ENCODE measurements around the gene SRRM5. TPM values are rescaled to one million over a fixed set of nuclear protein-coding genes. Genes with fewer than 3 reads are reported as not detected.
"Not testable (repeated sequence)": the region's sequence is repeated elsewhere in the genome, so short reads cannot be mapped to it uniquely, and the experiment has no call there.

The SRRM5 gene
- total RNA-seq, 1 donor from 2014 or later, result under 0.01 TPM

DNA sequence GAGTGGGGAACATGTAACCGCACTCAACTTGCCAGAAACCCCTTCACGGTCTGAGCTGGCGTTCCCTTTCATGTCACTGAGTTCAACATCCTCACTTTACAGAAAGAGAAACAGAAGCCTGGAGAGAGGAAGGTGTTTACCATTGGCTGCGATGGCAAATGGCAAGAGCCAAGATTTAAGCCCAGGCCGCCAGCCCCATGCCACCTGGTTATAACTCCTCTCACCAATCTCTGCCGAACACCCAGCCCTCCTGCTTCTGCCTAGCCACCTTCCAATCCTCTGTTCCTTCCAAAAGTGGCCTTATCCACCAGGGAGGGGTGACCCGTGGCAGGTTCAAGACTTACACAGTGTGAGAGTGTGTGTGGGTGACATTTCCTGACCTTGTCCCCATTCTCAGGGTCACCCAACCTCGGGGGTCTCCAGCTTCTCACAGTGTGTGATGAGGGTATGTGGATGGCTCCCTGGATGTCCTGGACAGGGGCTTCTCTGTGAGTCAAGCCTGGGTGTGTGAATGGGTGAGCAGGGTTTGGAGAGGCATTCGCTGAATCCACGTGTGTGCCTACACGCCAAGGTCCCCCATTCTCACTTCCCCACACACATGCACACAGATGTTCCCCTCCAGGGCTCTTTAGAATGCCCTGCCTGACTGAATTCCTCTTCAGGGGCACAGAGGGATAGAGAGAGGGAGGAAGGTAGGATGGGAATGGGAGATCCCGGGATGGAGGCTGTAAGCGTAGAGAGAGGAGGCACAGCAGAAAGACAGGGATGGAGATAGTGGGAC is 26.5 kb downstream of the SRRM5 start:
- DNase-seq (ENCODE audit: low read depth in 2 of 2), result no peak

DNA sequence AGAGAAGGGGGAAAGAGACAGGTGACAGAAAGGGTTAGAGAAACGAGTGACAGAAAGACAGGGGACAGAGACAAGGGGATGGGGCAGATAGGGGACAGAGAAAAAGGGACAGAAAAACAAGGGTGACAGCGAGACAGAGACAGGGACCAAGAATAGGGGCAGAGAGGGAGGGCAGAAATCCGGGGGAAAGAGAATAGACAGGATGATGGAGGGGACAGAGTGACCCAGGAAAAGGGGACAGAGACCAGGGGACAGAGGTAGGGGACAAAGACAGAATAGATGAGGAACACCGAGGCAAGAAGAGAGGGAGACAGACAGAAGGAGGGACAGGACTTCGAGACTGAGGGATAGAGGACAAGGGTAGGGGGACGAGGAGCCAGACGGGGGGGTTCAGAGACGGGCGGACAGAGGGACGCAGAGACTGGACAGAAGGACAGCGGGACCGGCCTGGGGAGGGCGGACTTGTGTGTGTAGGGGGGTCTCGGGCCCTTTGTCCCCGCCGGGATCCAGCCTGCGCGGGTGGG is 27.2 kb downstream of the SRRM5 start:
- no peak for DNase-seq (ENCODE audit: low read depth in 2 of 2)

DNA sequence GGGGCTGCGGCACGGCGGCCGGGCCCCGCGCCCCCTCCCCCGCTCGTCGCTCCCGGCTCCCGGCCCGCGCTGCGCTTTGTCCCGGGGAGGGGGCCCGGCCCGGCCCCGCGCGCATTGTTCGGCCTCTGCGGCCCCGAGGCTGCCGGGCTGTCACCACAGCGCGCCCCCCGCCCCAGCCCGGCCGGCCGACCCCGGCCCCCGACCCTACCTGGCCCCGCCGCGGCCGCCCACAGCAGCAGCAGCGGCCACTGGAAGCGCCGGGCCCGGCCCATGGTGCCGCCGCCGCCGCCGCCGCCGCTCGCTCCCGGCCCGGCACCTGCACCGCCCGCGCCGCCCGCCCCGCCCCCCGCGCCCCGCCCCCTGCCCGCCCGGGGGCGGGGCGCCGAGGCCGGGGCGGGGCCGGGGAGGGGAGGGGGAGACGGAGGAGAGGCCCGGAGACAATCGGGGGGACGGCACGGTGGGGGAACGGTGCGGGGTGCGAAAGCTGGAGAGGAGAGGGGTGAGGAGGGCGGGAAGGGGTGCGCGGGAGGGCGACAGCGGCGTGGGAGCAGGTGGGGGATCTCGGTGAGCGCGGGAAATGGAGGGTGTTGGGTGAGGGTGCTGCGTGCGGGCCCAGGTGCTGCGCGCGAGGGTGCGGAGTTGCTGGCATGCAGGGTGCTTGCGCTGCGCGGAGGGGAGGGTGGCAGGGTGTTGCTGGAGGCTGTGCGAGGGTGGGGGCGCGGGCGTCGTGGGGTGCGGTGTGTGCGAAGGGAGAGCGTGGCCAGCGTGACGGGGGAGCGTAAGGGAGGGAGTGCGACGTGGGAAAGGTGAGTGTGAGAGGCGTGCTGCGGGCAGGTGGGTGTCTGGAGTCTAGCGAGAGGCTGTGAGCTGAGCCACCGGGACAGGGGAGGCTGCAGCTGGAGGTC is 27.9 kb downstream of the SRRM5 start, which contains the start of gene CADM4:
Gene CADM4 (minus strand): TSS at position 332 of the 905 bp plus-strand sequence. CDS start 60 bp downstream, at position 272.
- DNase-seq (ENCODE audit: low read depth in 2 of 2), result peak in 1 of 2 donors; percentile 9

DNA sequence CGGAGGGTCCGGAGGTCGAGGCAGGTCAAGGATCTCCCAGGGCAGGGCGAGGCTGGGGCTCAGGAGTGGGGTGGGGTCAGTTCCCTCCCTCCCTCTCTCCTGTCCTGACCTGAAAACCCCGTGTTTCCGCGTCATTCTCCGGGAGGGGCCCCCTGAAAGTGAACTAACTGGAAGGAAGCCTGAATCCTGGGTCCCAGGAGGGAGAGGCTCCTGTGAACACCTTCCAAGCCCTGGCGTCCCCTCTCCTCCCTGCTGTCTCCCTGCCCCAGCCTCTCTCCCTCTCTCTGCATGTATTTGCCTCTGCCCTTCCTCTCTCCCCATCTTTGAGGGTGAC is 28.5 kb downstream of the SRRM5 start:
- DNase-seq (ENCODE audit: low read depth in 2 of 2), result no peak

DNA sequence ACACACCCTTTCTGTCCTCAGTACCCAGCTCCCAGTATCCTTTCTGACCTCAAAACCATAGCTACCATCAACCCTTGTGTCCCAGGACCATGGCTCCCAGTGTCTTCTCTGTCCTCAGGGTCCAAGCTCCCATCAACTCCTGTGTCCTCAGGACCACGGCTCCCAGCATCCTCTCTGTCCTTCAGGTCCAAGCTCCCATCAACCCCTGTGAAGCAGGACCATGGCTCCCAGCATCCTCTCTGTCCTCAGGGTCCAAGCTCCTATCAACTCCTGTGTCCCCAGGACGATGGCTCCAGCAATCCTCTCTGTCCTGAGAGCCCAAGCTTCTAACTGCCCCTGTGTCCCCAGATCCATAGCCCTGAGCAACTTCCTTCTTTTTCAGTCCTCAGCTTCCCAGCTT is 29.4 kb downstream of the SRRM5 start:
- DNase-seq (ENCODE audit: low read depth in 2 of 2), result no peak

DNA sequence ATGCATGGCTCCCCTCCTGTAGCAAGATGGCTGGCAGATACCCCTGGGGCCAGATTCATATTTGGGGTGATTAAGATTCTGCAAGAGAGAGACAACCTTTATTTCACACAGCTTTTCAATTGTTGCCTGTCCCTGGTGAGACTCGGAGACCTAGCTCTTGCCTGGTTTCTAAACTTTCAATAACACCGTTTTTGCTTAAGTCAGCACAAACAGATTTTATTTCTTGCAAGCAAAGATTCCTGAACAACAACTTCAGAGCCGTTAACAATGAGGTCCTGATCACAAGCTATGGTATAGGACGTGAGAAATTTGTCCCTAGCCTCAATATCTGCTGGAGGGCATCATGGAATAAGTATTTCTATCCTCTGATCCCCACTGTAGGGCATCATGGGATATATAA is 30.6 kb downstream of the SRRM5 start:
- no peak for DNase-seq (ENCODE audit: low read depth in 2 of 2)

DNA sequence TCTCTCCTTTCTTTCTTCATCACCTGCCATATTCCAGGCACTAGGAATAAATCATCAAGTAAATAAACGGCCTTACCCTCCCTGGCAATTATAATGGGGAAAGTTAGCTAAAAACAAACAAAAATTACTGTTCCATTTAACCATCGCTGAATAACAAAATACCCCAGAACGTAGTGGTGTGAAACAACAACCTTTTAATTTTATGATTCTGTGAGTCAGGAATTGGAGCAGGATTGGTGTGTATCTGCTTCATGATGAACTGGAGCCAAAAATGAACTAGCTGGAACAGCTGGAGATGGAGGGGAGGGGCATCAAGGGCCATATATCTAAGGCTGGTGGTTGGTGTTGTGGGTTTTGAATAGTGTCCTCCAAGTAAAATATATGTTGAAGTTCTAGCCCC is 31.4 kb downstream of the SRRM5 start:
- no peak for DNase-seq (ENCODE audit: low read depth in 2 of 2)

DNA sequence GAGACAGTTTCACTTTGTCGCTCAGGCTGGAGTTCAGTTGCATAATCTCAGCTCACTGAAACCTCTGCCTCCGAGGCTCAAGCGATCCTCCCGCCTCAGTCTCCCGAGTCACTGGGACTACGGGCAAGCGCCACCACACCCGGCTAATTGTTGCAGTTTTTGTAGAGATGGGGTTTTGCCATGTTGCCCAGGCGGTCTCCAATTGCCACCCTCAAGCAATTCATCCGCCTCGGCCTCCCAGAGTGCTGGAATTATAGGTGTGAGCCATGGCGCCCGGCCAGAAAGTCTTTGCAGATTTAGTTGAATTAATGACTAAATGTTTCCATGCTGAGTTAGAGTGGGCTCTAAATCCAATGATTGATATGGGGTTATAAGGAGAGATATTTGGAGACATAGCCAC is 32.3 kb downstream of the SRRM5 start:
- no peak for DNase-seq (ENCODE audit: low read depth in 2 of 2)

DNA sequence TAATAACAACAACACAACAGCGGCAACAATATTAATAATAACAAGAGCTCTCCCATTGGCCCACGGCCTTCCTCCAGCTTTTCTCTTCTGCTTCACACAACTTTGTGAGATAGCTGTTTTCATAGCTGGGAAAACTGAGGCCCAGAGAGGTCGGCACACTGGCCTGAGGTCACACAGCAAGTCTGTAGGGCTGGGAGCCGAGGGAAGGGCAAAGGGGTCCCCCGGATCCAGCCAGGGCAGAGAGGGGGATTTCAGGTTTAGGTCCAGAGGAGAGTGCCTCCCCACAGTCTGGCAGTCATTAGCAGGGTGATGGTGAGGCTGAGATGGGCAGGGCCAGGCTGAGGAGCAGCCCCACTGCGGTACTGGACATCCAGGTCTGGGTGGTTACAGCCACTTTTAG is 36.7 kb downstream of the SRRM5 start:
- no peak for DNase-seq (ENCODE audit: low read depth in 2 of 2)

DNA sequence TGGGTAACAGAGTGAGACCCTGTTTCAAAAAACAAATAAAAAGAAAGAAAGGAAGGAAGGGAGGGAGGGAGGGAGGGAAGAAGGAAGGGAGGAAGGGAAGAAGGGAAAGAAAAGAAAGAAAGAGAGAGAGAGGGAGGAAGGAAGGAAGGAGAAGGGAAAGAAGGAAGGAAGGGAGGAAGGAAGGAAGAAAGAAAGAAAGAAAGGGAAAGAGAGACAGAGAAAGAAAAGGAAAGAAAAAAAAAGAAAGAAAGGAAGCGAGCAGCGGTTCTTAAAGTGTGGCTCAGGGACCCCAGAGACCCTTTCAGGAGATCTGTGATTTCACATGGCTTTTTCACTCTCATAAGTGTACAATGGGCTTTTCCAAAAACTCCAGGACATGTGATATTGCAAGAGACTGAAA is 37.6 kb downstream of the SRRM5 start:
- DNase-seq (ENCODE audit: low read depth in 2 of 2), result no peak

DNA sequence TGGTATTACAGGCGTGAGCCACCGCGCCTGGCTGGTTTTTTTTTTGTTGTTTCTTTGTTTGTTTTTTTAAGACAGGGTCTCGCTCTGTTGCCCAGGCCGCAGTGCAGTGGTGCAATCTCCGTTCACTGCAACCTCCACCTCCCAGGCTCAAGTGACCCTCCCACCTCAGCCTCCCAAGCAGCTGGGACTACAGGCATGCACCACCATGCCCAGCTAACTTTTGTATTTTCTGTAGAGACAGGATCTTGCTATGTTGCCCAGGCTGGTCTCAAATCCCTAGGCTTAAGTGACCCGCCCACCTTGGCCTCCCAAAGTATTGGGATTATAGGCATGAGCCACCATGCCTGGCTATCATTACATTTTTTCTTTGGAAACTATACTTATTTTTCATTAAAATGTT is 38.4 kb downstream of the SRRM5 start:
- DNase-seq (ENCODE audit: low read depth in 2 of 2), result not testable (repeated sequence)

DNA sequence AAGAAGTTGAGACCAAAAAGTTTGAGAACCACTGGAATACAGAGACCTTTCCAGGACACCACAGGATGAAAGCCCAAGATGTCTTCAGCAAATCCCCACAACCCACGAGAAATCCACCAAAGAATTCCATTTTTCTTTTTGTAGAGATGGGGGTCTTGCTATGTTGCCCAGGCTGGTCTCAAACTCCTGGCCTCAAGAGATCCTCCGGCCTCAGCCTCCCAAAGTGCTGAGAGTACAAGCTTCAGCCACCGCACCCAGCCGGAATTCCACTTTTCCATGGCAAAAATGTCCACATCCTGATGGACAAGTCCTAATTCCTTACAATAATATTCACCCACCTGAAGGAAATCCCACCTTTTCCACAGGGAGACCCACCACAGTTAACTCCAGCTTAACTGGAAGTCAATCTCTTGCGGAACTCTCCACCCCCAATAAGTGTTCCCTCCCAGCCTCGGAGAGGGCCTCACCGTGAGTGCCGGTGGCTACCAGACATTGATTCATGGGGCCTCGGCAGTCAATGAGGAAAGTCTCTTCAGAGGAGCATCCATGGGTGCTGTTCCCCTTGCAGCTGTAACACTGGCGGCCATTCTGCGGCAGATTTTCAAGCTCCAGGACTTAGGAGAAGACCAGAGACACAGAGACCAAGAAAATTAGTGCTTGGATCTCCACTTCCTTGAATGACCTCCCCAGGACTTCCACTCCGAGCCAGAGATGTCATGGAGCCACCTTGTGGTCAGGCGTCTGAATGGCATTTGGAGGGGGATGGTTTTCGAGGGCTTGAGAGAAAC is 40.1 kb downstream of the SRRM5 start:
- peak; percentile 41 to 73 for DNase-seq (ENCODE audit: low read depth in 2 of 2)

DNA sequence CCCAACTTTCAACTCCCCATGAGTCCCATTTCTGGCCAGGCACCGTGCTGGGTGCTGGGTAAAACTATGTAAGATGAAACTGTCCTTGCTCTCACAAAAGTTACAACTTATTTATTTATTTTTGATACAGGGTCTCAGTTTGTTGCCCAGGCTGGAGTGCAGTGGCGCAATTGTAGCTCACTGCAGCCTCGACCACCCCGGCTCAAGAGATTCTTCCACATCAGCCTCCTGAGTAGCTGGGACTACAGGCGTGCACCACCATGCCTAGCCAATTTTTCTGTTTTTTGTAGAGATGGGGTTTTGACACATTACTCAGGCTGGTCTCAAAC is 40.6 kb downstream of the SRRM5 start:
- no peak for DNase-seq (ENCODE audit: low read depth in 2 of 2)

DNA sequence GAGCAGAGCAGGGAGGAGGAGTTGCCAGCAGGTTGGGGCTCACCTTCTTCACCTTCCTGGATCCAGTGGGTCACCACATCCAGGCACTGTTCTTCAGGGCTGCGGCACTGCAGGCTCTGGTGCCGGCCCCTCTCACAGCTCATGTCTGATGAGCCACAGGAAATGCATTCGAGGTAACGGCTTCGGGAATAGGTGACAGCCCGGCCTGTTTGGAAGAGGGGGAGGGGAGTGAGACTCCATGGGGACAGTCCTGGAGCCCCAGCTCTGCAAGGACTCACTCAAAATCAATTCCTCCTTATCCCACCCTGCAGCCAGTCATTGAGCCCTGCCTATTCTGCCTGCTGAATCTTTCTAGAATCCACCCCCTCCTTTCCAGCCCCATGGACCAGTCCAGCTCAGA is 44.5 kb downstream of the SRRM5 start:
- DNase-seq (ENCODE audit: low read depth in 2 of 2), result no peak

DNA sequence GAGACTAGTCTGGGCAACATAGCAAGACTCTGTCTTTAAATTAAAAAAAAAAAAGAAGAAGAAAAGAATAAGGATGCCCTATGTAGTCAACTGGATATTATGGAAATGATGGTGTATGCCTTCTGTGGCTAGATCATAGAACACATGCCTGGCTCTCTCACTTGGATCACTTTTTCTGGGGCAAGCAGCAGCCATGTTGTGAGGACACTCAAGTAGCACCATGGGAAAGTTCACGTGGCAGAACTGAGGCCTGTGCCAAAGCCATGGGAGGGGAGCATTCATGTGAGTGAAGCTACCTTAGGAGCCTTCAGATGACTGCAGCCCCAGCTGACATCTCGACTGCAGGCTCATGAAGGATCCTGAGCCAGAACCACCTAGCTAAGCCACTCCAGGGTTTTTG is 46.1 kb downstream of the SRRM5 start:
- DNase-seq (ENCODE audit: low read depth in 2 of 2), result no peak

DNA sequence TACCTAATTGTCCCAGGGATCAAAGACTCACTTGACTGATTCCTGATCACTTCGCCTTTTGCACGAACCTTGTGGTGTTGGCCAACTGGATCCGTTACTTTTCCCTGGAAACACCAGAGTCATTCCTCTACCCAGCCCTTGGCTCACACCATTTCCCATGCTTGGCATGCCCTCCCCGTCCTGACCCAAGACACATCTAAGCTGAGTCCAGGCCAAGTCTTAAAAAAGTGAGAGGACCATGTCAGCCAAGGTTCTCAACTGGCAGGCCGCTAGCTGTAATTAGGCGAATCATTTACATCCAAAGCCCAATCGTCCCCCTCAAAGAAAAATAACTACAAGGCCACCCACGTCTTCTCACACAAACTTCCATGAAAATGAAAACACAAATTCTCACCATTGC is 46.6 kb downstream of the SRRM5 start:
- DNase-seq (ENCODE audit: low read depth in 2 of 2), result no peak

DNA sequence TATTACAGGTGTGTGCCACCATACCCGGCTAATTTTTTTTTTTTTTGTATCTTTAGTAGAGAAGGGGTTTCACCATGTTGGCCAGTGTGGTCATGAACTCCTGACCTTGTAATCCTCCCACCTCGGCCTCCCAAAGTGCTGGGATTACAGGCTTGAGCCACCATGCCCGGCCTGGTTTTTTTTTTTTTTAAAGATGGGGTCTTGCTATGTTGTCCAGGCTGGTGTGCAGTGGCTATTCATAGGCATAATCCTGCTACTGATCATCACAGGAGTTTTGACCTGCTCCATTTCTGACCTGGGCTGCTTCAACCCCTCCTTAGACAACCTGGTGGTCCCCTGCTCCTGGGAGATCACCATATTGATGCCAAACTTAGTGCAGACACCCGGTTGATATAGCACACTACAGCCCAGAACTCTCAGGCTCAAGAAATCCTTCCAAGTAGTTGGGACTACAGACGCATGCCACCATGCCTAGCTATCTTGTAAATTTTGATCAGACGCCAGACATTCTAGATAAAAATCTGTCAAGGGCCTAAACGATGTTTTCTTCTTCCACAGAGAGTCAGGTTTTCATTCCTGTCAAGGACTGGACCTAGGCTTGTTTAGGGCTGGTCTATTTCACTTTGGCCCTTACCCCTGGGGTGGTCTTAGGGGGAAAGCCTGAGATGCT is 48.5 kb downstream of the SRRM5 start:
- no peak for DNase-seq (ENCODE audit: low read depth in 2 of 2)

DNA sequence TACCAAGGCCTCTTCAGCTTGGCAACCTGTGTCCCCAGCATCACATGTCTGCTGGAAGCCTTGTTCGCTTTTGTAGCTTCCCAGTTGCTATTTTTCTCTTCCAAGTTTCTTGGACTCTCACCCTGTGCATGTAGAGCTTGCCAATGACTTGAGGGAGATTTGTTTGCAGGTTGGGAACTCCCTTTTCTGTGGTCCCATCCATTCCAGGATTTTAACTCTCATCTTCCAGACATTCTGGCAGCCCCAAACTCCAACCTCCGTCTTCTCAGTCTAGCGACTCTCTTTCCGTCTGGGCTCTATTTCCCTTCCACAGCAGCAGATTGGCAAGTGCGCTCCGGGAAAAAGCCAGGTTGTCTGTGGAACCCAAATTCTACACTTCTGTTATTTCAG is 49.1 kb downstream of the SRRM5 start:
- no peak for DNase-seq (ENCODE audit: low read depth in 2 of 2)

DNA sequence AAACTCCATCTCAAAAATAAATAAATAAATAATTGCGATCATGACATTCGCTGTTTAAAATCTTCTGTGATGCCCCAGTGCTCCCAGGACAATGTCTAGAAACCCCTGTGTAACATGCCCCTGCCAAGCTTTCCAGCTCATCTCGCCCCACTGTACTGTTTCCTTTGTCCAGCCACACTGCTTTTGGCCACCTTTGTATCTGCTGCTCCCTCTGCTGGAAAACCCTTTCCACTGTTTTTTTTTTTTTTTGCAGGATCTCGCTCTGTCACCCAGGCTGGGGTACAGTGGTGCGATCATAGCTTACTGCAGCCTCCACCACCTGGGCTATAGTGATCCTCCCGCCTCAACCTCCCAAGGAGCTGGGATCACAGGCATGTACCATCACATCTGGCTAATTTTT is 50.6 kb downstream of the SRRM5 start:
- DNase-seq (ENCODE audit: low read depth in 2 of 2), result peak; percentile 21 to 34

DNA sequence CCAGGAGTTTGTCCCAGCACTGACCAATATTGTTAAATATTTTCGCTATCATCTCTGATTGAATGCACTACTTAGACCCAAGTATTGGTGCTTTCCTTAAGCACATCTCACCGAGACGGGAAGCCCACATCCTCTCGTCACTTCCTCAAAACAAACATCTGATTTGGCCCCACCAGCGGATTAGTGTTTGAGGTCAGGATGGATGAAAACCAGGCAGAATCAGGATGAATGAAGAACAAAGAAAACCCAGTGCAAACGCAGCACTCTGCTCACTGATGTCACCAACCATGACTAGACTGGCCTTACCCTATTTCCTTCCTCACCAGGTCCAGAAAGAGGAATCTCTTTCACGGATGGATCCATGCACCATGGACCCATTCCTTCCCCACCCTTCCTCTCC is 52.1 kb downstream of the SRRM5 start:
- DNase-seq (ENCODE audit: low read depth in 2 of 2), result peak; percentile 43 to 65

All from dermis microvascular lymphatic vessel endothelial cell (primary cell).